DND-41 (cell line): ENCODE results near the gene MRAP.

Source experiments
- ATAC-seq: fragments of 200-7000 bp; cut with Tn5 transposase; 3 replicates; pipeline ENCODE4 v1.9.1; 2021; ENCODE audit warnings: low read depth; ENCODE audit not compliant: insufficient read depth
- DNase-seq: peaks from one replicate; pipeline ENCODE4 v3.0.0-alpha.2; 2020
- H2AFZ ChIP-seq: 2 replicates; pipeline ENCODE4 v1.6.0; 2012; ENCODE audit warnings: low read depth, low read length
- H3K27ac ChIP-seq: 2 replicates; pipeline ENCODE4 v1.5.1; 2012; ENCODE audit warnings: low read length, inconsistent platforms
- H3K27me3 ChIP-seq: fragments of 200-600 bp; sonication (generic); 2 replicates; pipeline ENCODE4 v1.6.0; 2012; ENCODE audit warnings: low read length, mild to moderate bottlenecking, inconsistent platforms; ENCODE audit not compliant: insufficient read depth, poor library complexity
- H3K36me3 ChIP-seq: 2 replicates; pipeline ENCODE4 v1.5.1; 2012; ENCODE audit warnings: low read length, inconsistent platforms; ENCODE audit not compliant: insufficient read depth
- H3K4me1 ChIP-seq: 2 replicates; pipeline ENCODE4 v1.5.1; 2012; ENCODE audit warnings: mild to moderate bottlenecking, low read length; ENCODE audit not compliant: insufficient read depth
- H3K4me2 ChIP-seq: 2 replicates; pipeline ENCODE4 v1.6.0; 2012; ENCODE audit warnings: mild to moderate bottlenecking, moderate library complexity, low read length, inconsistent platforms; ENCODE audit not compliant: insufficient read depth
- H3K4me3 ChIP-seq, 2 experiments: fragments of 200-600 bp in 1 of 2; shearing (Covaris generic) in 1 of 2; 2 replicates each; pipeline ENCODE4 v1.5.1; 2012 to 2016; ENCODE audit warnings: inconsistent platforms in 2 of 2, low read length in 2 of 2, mild to moderate bottlenecking in 2 of 2, low read depth in 1 of 2, moderate library complexity in 1 of 2
- H3K79me2 ChIP-seq: 2 replicates; pipeline ENCODE4 v1.6.0; 2012; ENCODE audit warnings: low read length, inconsistent platforms; ENCODE audit not compliant: insufficient read depth
- H3K9ac ChIP-seq: 2 replicates; pipeline ENCODE4 v1.6.0; 2012; ENCODE audit warnings: low read depth, mild to moderate bottlenecking, inconsistent platforms, low read length, moderate library complexity
- H3K9me3 ChIP-seq: 2 replicates; pipeline ENCODE4 v1.5.1; 2012; ENCODE audit warnings: low read length, moderate library complexity, mild to moderate bottlenecking, inconsistent platforms; ENCODE audit not compliant: insufficient read depth, severe bottlenecking
- H4K20me1 ChIP-seq: 2 replicates; pipeline ENCODE4 v1.6.0; 2012; ENCODE audit warnings: low read length; ENCODE audit not compliant: insufficient read depth
- EZH2 ChIP-seq: IDR thresholded peaks from 3 replicates; pipeline ENCODE4 v1.6.1; 2012; ENCODE audit warnings: borderline replicate concordance, low read depth, mild to moderate bottlenecking, moderate library complexity, low read length, inconsistent platforms; ENCODE audit not compliant: severe bottlenecking
- TF ChIP-seq, protein P1 (sequence below): IDR thresholded peaks from 2 replicates; pipeline ENCODE4 v1.5.1; 2012; ENCODE audit warnings: borderline replicate concordance, low read length, moderate library complexity, mild to moderate bottlenecking; ENCODE audit not compliant: poor library complexity, severe bottlenecking; ENCODE audit errors: extremely low read depth

The MRAP gene

GRCh38 chr21:32278518-32279376 lies 19.9 kb upstream of the MRAP start, which contains the start of gene MIS18A:
Gene MIS18A, minus strand, starts transcription at chr21:32279049. Its CDS starts 35 bp downstream, at chr21:32279014.
- peaks cover 35% of the 10 kb centered on the region for H3K4me1 ChIP-seq
- TF ChIP-seq, protein P1, sequence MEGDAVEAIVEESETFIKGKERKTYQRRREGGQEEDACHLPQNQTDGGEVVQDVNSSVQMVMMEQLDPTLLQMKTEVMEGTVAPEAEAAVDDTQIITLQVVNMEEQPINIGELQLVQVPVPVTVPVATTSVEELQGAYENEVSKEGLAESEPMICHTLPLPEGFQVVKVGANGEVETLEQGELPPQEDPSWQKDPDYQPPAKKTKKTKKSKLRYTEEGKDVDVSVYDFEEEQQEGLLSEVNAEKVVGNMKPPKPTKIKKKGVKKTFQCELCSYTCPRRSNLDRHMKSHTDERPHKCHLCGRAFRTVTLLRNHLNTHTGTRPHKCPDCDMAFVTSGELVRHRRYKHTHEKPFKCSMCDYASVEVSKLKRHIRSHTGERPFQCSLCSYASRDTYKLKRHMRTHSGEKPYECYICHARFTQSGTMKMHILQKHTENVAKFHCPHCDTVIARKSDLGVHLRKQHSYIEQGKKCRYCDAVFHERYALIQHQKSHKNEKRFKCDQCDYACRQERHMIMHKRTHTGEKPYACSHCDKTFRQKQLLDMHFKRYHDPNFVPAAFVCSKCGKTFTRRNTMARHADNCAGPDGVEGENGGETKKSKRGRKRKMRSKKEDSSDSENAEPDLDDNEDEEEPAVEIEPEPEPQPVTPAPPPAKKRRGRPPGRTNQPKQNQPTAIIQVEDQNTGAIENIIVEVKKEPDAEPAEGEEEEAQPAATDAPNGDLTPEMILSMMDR, result peak; percentile 34
- TF ChIP-seq EZH2, result no peak
- peak; percentile 89 for ATAC-seq

GRCh38 chr21:32279377-32279680 lies 19.3 kb upstream of the MRAP start:
- TF ChIP-seq, protein P1, result no peak
- TF ChIP-seq EZH2, result no peak
- H3K27ac ChIP-seq, result peak overlapping the region; percentile 74
- no peak for ATAC-seq

More at GRCh38 chr21:32278518-32279376, 19.9 kb upstream of the MRAP start, which contains the start of gene MIS18A:
- Histone ChIP-seq H3K79me2 (peaks cover 47% of the 10 kb centered on the region), H3K36me3 (peaks cover 10% of the 10 kb centered on the region), H3K9ac (peak within 1 kb of the TSS; percentile 68), H3K9me3 (no peaks in the 10 kb centered on the region), H3K4me3 (peak within 1 kb of the TSS; percentile 94 to 96), H3K27ac (peak within 1 kb of the TSS; percentile 89), H2AFZ (peak within 1 kb of the TSS; percentile 99), H4K20me1 (peaks cover 7% of the 10 kb centered on the region; the same call in 1 of the 2 replicates), H3K27me3 (no peaks in the 10 kb centered on the region), H3K4me2 (peak within 1 kb of the TSS; percentile 93)
- DNase-seq, result peak; percentile 96

GRCh38 chr21:32281531-32281930 lies 17.1 kb upstream of the MRAP start:
- no peaks in the 10 kb centered on the region for H4K20me1 ChIP-seq
- no peaks in the 10 kb centered on the region for H3K9me3 ChIP-seq
- peaks cover 27% of the 10 kb centered on the region for H3K4me1 ChIP-seq
- H3K9ac ChIP-seq, result no peak overlapping the region
- H3K4me3 ChIP-seq, result no peak overlapping the region
- H3K27me3 ChIP-seq, result no peaks in the 10 kb centered on the region
- no peaks in the 10 kb centered on the region; the same call in 1 of the 2 replicates for H3K36me3 ChIP-seq
- no peak overlapping the region for H3K27ac ChIP-seq
- H3K4me2 ChIP-seq, result no peak overlapping the region
- no peak for TF ChIP-seq EZH2
- TF ChIP-seq, protein P1, result no peak
- DNase-seq (no peak), ATAC-seq (no peak)
- H3K79me2 ChIP-seq, result peaks cover 32% of the 10 kb centered on the region
- H2AFZ ChIP-seq, result no peak overlapping the region

More at GRCh38 chr21:32279377-32279680, 19.3 kb upstream of the MRAP start:
- H3K9ac ChIP-seq, result peak overlapping the region; percentile 68
- H4K20me1 ChIP-seq, result peaks cover 7% of the 10 kb centered on the region; the same call in 1 of the 2 replicates
- H3K27me3 ChIP-seq, result no peaks in the 10 kb centered on the region
- H2AFZ ChIP-seq, result peak overlapping the region; percentile 87
- H3K4me2 ChIP-seq, result peak overlapping the region; percentile 93
- H3K36me3 ChIP-seq, result peaks cover 8% of the 10 kb centered on the region
- peaks cover 35% of the 10 kb centered on the region for H3K4me1 ChIP-seq
- peaks cover 45% of the 10 kb centered on the region for H3K79me2 ChIP-seq
- DNase-seq, result no peak
- H3K4me3 ChIP-seq, result peak overlapping the region; percentile 45 to 96; a peak in 3 of 4 replicates
- no peaks in the 10 kb centered on the region for H3K9me3 ChIP-seq
